Measurements from ENCODE around the gene MLLT10.

MLLT10 gene

DNA sequence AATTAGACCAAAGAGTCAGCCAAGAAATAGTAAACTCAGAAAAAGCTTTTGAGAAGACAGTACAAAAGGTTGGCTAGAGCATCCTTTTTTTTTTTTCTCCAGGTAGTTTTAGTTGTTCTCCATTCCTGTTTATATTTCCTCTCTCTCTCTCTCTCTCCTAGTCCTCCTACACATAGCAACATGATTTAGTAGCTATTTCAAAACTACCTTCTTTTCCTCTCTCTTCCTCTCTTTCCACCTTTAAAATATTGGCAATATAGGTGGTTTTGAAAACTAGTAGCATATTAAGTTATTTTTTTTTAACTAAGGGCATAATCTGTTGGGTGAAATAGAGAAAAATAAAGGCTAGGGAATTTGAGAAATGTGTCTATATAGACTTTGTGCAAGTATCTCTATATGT lies 13.5 kb upstream of the MLLT10 start:
- no peaks in the 10 kb centered on the region for H3K27me3 ChIP-seq (ENCODE audit: insufficient read depth, low read length, poor library complexity)
- H3K79me1 ChIP-seq (ENCODE audit: low read length) = no peaks in the 10 kb centered on the region
- peaks cover 14% of the 10 kb centered on the region for H3K79me2 ChIP-seq (ENCODE audit: control insufficient read depth, insufficient read depth, low read length)
- H3K18ac ChIP-seq (ENCODE audit: low read length) = no peak overlapping the region
- H3K36me3 ChIP-seq (ENCODE audit: control insufficient read depth, insufficient read depth, low read length) = no peaks in the 10 kb centered on the region
- no peak overlapping the region for H2BK120ac ChIP-seq (ENCODE audit: low read depth, low read length)
- no peak overlapping the region for H3K4me3 ChIP-seq (ENCODE audit: low read length)
- no peak overlapping the region for H2BK5ac ChIP-seq (ENCODE audit: low read length)
- no peak overlapping the region for H2AK5ac ChIP-seq (ENCODE audit: low read length)
- no peak overlapping the region for H3K56ac ChIP-seq (ENCODE audit: low read length)
- no peak overlapping the region for H2BK15ac ChIP-seq (replicated peaks; ENCODE audit: low read depth)
- H3K4me1 ChIP-seq (ENCODE audit: control insufficient read depth, low read depth, low read length) = peaks cover 15% of the 10 kb centered on the region
- H3K23ac ChIP-seq (ENCODE audit: low read length) = no peak overlapping the region
- no peak overlapping the region for H3K27ac ChIP-seq (ENCODE audit: low read depth, low read length)
- H4K8ac ChIP-seq (ENCODE audit: low read depth, low read length) = no peak overlapping the region
- no peak overlapping the region for H3K9ac ChIP-seq (ENCODE audit: low read length)
- H3K4ac ChIP-seq (ENCODE audit: low read depth, low read length) = peak overlapping the region; percentile 36
- H3K4me2 ChIP-seq (ENCODE audit: low read length) = no peak overlapping the region
- no peak for DNase-seq
- no peak overlapping the region for H4K5ac ChIP-seq (ENCODE audit: low read length)

DNA sequence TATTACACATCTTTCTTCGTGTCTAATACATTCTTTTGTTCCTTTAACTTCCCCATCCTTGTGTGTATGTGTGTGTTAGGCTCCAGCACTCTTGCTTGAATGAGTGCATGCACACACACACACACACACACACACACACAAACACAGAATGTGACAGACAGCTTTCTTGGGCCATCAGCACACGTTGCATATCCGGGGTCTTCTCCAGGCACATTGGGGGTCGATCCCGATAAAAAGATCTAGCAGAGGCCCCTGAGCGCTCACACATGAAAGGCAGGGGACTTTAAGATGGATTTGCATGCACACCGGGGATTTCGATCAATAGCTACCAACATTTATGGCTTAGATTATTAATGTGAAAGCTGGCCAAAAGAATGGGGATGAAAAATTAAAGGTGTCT lies 13.1 kb upstream of the MLLT10 start:
- H2AK5ac ChIP-seq (ENCODE audit: low read length) = no peak overlapping the region
- no peak overlapping the region for H3K27ac ChIP-seq (ENCODE audit: low read depth, low read length)
- H3K4me3 ChIP-seq (ENCODE audit: low read length) = no peak overlapping the region
- no peak overlapping the region for H3K18ac ChIP-seq (ENCODE audit: low read length)
- no peak overlapping the region for H2BK15ac ChIP-seq (replicated peaks; ENCODE audit: low read depth)
- peak; percentile 25 for DNase-seq
- H4K5ac ChIP-seq (ENCODE audit: low read length) = no peak overlapping the region
- 100% methylated on average over 1 of the region's 8 CpGs for WGBS (ENCODE audit: extremely low coverage, insufficient coverage, low lambda C conversion rate)
- no peak overlapping the region for H3K4me2 ChIP-seq (ENCODE audit: low read length)
- no peaks in the 10 kb centered on the region for H3K27me3 ChIP-seq (ENCODE audit: insufficient read depth, low read length, poor library complexity)
- H3K4ac ChIP-seq (ENCODE audit: low read depth, low read length) = no peak overlapping the region
- H3K79me2 ChIP-seq (ENCODE audit: control insufficient read depth, insufficient read depth, low read length) = peaks cover 13% of the 10 kb centered on the region
- peak overlapping the region; percentile 39 for H3K9ac ChIP-seq (ENCODE audit: low read length)
- no peak overlapping the region for H4K8ac ChIP-seq (ENCODE audit: low read depth, low read length)
- H3K56ac ChIP-seq (ENCODE audit: low read length) = no peak overlapping the region
- peaks cover 15% of the 10 kb centered on the region for H3K4me1 ChIP-seq (ENCODE audit: control insufficient read depth, low read depth, low read length)
- no peaks in the 10 kb centered on the region for H3K79me1 ChIP-seq (ENCODE audit: low read length)
- no peak overlapping the region for H2BK5ac ChIP-seq (ENCODE audit: low read length)
- H2BK120ac ChIP-seq (ENCODE audit: low read depth, low read length) = no peak overlapping the region
- no peaks in the 10 kb centered on the region for H3K36me3 ChIP-seq (ENCODE audit: control insufficient read depth, insufficient read depth, low read length)
- no peak overlapping the region for H3K23ac ChIP-seq (ENCODE audit: low read length)

DNA sequence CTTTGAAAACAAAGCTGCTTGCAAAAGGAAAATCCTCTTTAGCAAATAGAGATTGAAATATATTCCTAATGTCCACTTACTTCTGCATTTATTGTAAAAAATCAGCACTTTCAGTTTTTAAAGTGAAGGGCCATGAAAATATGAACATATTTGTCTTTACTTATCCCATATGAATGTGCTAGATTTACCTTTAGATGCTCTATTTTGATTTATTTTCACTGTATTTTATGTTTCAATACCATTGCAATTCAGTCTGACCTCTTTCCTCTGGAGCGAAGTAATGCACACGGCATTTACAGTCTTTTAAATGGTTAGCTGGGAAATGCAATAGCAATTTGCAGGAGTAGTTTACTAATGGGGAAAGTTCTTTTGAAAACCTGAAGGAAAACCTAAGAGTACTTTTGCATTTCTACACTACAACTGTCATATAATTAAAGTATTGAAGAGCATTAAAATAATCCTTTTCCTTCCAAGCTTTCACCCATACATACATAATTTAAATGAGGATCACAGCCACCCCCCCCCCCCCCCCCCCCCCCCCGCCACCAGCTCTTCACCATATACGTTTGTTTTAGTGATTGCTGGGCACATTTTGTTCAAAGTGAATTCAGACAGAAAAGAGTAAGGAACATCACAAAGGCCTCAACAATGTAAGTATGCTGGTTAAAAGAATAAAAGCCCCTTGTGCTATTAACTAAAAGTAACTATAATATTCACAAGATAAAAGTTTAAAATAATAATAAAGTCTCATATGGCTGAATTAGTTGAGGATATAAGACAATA lies 12.1 kb upstream of the MLLT10 start:
- DNase-seq = no peak
- Histone ChIP-seq H3K4me3 (ENCODE audit: low read length) (no peak overlapping the region), H3K56ac (ENCODE audit: low read length) (no peak overlapping the region), H2AK5ac (ENCODE audit: low read length) (no peak overlapping the region), H3K79me1 (ENCODE audit: low read length) (no peaks in the 10 kb centered on the region), H3K36me3 (ENCODE audit: control insufficient read depth, insufficient read depth, low read length) (no peaks in the 10 kb centered on the region), H4K5ac (ENCODE audit: low read length) (no peak overlapping the region), H3K27ac (ENCODE audit: low read depth, low read length) (no peak overlapping the region), H3K4ac (ENCODE audit: low read depth, low read length) (no peak overlapping the region), H2BK15ac (replicated peaks; ENCODE audit: low read depth) (no peak overlapping the region), H3K23ac (ENCODE audit: low read length) (no peak overlapping the region), H2BK120ac (ENCODE audit: low read depth, low read length) (no peak overlapping the region), H3K18ac (ENCODE audit: low read length) (no peak overlapping the region), H3K27me3 (ENCODE audit: insufficient read depth, low read length, poor library complexity) (no peaks in the 10 kb centered on the region), H3K9ac (ENCODE audit: low read length) (no peak overlapping the region), H4K8ac (ENCODE audit: low read depth, low read length) (no peak overlapping the region), H3K4me1 (ENCODE audit: control insufficient read depth, low read depth, low read length) (peaks cover 15% of the 10 kb centered on the region), H3K4me2 (ENCODE audit: low read length) (no peak overlapping the region), H2BK5ac (ENCODE audit: low read length) (no peak overlapping the region), H3K79me2 (ENCODE audit: control insufficient read depth, insufficient read depth, low read length) (peaks cover 8% of the 10 kb centered on the region)
- WGBS (ENCODE audit: extremely low coverage, insufficient coverage, low lambda C conversion rate) = no CpG with 5 or more reads among the region's 4 CpGs

DNA sequence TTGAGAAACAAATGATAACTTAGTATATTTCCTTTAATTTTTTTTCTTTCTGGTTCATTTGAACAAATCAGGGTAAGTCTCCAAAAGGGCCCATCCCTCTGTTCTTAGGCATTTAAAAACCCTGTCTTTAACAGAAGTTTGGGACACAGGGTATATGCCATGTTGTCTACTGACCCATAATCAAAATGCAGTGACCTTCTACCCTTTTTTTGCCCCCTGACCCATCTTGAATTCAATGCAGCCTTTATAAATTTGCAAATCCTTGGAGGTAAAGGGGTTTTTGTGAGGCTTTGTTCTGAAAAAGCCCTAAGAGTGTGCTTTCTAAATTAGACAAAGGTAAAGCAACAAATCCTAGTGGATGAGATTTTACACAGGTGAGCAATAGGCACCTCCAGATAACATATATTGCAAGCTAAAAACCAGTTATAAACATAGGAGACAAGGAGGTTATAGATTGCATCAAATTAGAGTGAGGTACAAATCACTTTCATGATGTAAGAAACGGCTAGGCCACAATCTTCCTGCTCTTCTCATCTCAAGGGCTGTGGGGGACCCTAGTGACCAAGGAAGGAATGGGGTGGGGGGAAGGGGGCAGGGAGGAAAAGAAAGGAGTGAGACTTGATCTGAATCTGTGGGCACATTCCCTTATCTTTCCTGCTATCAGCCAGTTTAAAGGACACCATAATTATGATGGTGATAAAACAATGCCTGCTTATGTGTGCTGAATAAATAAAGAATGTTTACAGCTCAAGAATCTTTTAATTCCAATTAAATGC lies 11.2 kb upstream of the MLLT10 start:
- Histone ChIP-seq H3K27ac (ENCODE audit: low read depth, low read length) (no peak overlapping the region), H3K56ac (ENCODE audit: low read length) (peak overlapping the region; percentile 39), H3K23ac (ENCODE audit: low read length) (no peak overlapping the region), H3K79me1 (ENCODE audit: low read length) (no peaks in the 10 kb centered on the region), H3K36me3 (ENCODE audit: control insufficient read depth, insufficient read depth, low read length) (no peaks in the 10 kb centered on the region), H3K4me1 (ENCODE audit: control insufficient read depth, low read depth, low read length) (peaks cover 15% of the 10 kb centered on the region), H3K27me3 (ENCODE audit: insufficient read depth, low read length, poor library complexity) (no peaks in the 10 kb centered on the region), H4K8ac (ENCODE audit: low read depth, low read length) (peak overlapping the region; percentile 65), H2BK15ac (replicated peaks; ENCODE audit: low read depth) (peak overlapping the region; percentile 59), H3K9ac (ENCODE audit: low read length) (peak overlapping the region; percentile 30), H3K4me2 (ENCODE audit: low read length) (no peak overlapping the region), H3K4me3 (ENCODE audit: low read length) (no peak overlapping the region), H3K18ac (ENCODE audit: low read length) (peak overlapping the region; percentile 88), H3K79me2 (ENCODE audit: control insufficient read depth, insufficient read depth, low read length) (peaks cover 3% of the 10 kb centered on the region), H2BK120ac (ENCODE audit: low read depth, low read length) (no peak overlapping the region), H3K4ac (ENCODE audit: low read depth, low read length) (no peak overlapping the region), H2BK5ac (ENCODE audit: low read length) (no peak overlapping the region), H4K5ac (ENCODE audit: low read length) (no peak overlapping the region), H2AK5ac (ENCODE audit: low read length) (no peak overlapping the region)
- no CpG with 5 or more reads among the region's 1 CpG for WGBS (ENCODE audit: extremely low coverage, insufficient coverage, low lambda C conversion rate)
- DNase-seq = peak; percentile 77

DNA sequence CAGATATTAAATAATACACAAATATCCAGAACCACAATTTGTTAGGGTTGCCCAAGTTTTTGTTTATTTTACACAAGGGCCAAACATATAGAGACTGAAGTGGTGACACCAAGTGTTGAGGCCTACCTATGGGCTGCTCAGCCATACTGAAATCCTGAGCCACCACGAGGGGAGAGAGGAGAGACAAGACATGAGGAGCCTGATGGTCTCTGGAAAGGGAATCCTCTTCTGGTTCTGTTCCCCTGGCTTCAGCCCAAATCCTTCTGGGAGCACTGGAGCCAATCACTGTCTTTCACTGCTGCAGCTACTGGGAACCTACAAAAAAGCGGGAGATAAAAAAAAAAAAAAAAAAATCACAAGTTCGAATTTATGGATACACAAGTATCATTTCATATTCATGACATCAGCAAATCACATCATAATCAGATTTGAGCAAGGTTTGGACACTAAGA lies 10.4 kb upstream of the MLLT10 start:
- H3K9ac ChIP-seq (ENCODE audit: low read length) = peak overlapping the region; percentile 39
- no peak overlapping the region for H3K4me2 ChIP-seq (ENCODE audit: low read length)
- peak; percentile 85 for DNase-seq
- no peak overlapping the region for H3K23ac ChIP-seq (ENCODE audit: low read length)
- H3K79me1 ChIP-seq (ENCODE audit: low read length) = no peaks in the 10 kb centered on the region
- H3K4me1 ChIP-seq (ENCODE audit: control insufficient read depth, low read depth, low read length) = peaks cover 15% of the 10 kb centered on the region
- peak overlapping the region; percentile 47 for H3K27ac ChIP-seq (ENCODE audit: low read depth, low read length)
- WGBS (ENCODE audit: extremely low coverage, insufficient coverage, low lambda C conversion rate) = no CpG with 5 or more reads among the region's 3 CpGs
- H3K4me3 ChIP-seq (ENCODE audit: low read length) = no peak overlapping the region
- no peak overlapping the region for H4K8ac ChIP-seq (ENCODE audit: low read depth, low read length)
- no peaks in the 10 kb centered on the region for H3K27me3 ChIP-seq (ENCODE audit: insufficient read depth, low read length, poor library complexity)
- H3K56ac ChIP-seq (ENCODE audit: low read length) = peak overlapping the region; percentile 74
- peak overlapping the region; percentile 15 for H2BK120ac ChIP-seq (ENCODE audit: low read depth, low read length)
- H3K18ac ChIP-seq (ENCODE audit: low read length) = no peak overlapping the region
- H4K5ac ChIP-seq (ENCODE audit: low read length) = no peak overlapping the region
- H2AK5ac ChIP-seq (ENCODE audit: low read length) = no peak overlapping the region
- H2BK5ac ChIP-seq (ENCODE audit: low read length) = no peak overlapping the region
- H3K79me2 ChIP-seq (ENCODE audit: control insufficient read depth, insufficient read depth, low read length) = no peaks in the 10 kb centered on the region
- H3K36me3 ChIP-seq (ENCODE audit: control insufficient read depth, insufficient read depth, low read length) = no peaks in the 10 kb centered on the region
- H3K4ac ChIP-seq (ENCODE audit: low read depth, low read length) = no peak overlapping the region
- no peak overlapping the region for H2BK15ac ChIP-seq (replicated peaks; ENCODE audit: low read depth)
